ENCODE results near the gene ANKAR.
"Not testable (repeated sequence)": the region's sequence is repeated elsewhere in the genome, so short reads cannot be mapped to it uniquely, and the experiment has no call there.

The ANKAR gene

DNA sequence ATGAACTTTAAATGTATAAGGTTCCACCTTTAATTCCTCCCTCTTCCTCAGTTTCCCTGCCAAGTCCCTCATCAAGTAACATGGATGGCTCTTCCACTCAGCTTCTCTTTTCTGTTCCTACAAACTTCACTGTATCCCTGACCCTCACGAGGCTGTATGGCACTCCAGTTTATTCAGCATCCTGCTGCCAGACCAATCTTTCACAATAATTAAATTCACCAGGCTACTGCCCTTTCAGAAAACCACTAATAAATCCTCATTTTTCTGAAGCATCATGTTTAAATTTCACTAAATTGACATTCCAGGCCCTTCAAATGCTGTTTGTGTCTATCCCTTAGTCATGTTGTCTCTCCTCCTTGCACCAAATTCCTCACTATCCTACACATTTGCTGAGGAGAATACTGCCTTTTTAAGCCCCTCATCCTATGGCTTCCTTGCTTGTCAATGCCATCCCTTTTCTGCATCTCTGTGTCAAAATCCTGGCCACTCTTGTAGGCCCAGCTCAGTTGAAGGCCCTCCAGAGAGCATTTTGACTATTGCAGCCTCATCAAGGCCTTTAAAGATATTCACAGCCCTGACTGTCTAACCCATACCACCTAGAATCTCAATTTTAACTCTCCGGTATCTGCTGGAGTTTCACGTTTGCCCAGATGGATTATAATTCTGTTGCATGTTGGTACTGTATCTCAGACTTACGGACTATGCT lies 36.0 kb upstream of the ANKAR start:
- Histone ChIP-seq H3K9me3 (ENCODE audit: control insufficient read depth in 2 of 2, low read length in 2 of 2) (no peaks in the 10 kb centered on the region), H3K27ac (ENCODE audit: low read depth in 2 of 2, low read length in 2 of 2) (peak overlapping the region in 1 of 2 donors; percentile 70), H3K4me1 (ENCODE audit: control insufficient read depth in 2 of 2, insufficient read depth in 2 of 2, low read length in 2 of 2) (peaks cover 0 to 6% of the 10 kb centered on the region in 2 donors), H3K9ac (ENCODE audit: low read depth in 1 of 2, low read length in 2 of 2) (no peak overlapping the region), H3K4me3 (ENCODE audit: low read length in 2 of 2) (no peak overlapping the region), H3K27me3 (ENCODE audit: control insufficient read depth in 2 of 2, insufficient read depth in 2 of 2, low read length in 2 of 2) (no peaks in the 10 kb centered on the region), H3K36me3 (ENCODE audit: control insufficient read depth in 2 of 2, insufficient read depth in 2 of 2, low read length in 2 of 2) (no peaks in the 10 kb centered on the region)

DNA sequence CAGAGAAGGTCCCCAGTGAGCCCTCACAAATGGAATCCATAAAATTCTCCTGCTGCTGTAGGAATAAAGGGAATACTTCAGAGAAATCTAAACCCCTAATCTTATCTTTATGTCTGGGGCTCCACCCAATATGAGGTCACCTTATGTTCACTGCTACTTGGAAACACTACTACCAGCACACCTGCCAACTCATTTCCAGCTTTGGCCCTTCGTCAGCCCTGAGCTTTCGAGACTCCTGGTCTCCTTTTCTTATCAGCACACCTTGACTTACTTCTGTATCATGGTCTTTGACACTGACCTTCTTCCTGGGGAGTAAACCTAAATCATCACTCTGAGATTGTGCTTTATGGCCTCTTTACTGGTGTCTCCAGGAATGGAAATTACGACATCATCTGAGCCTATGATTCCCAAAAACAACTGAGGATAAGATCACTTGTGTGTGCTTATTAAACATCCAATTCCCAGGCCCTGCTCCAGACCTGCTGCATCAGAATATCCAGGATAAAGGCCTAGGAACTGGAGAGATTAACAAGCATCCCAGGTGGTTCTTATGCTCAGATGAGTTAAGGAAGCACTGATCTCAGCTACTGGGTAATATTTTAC lies 35.4 kb upstream of the ANKAR start:
- no peaks in the 10 kb centered on the region for H3K9me3 ChIP-seq (ENCODE audit: control insufficient read depth in 2 of 2, low read length in 2 of 2)
- no peaks in the 10 kb centered on the region for H3K36me3 ChIP-seq (ENCODE audit: control insufficient read depth in 2 of 2, insufficient read depth in 2 of 2, low read length in 2 of 2)
- H3K27me3 ChIP-seq (ENCODE audit: control insufficient read depth in 2 of 2, insufficient read depth in 2 of 2, low read length in 2 of 2): no peaks in the 10 kb centered on the region
- peaks cover 0 to 6% of the 10 kb centered on the region in 2 donors for H3K4me1 ChIP-seq (ENCODE audit: control insufficient read depth in 2 of 2, insufficient read depth in 2 of 2, low read length in 2 of 2)
- H3K27ac ChIP-seq (ENCODE audit: low read depth in 2 of 2, low read length in 2 of 2): peak overlapping the region in 1 of 2 donors; percentile 70
- no peak overlapping the region for H3K9ac ChIP-seq (ENCODE audit: low read depth in 1 of 2, low read length in 2 of 2)
- H3K4me3 ChIP-seq (ENCODE audit: low read length in 2 of 2): no peak overlapping the region

DNA sequence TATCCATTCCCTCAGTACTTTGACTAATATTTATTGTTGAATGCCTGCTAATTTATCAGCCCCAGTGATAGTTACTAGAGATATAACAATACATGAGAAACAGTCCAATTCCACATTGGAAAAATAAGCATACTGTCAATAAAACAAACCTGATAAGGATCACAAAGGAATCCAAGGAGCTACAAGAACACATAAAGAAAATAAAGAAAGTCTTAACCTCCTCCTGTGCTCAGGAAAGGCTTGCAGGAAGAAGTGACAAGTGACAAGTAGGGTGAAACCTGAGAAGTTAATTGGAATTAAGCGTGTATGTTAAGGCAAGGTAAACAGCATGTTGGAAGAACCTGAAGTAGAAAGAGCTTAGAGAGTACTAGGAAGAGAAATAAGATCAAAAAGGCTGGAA lies 33.5 kb upstream of the ANKAR start:
- no peak overlapping the region for H3K27ac ChIP-seq (ENCODE audit: low read depth in 2 of 2, low read length in 2 of 2)
- no peaks in the 10 kb centered on the region for H3K27me3 ChIP-seq (ENCODE audit: control insufficient read depth in 2 of 2, insufficient read depth in 2 of 2, low read length in 2 of 2)
- H3K9ac ChIP-seq (ENCODE audit: low read depth in 1 of 2, low read length in 2 of 2): no peak overlapping the region

GRCh38 chr2:189641590-189641989 lies 32.9 kb upstream of the ANKAR start:
- no peak overlapping the region for H3K27ac ChIP-seq (ENCODE audit: low read depth in 2 of 2, low read length in 2 of 2)
- peaks cover 0 to 6% of the 10 kb centered on the region in 2 donors for H3K4me1 ChIP-seq (ENCODE audit: control insufficient read depth in 2 of 2, insufficient read depth in 2 of 2, low read length in 2 of 2)
- H3K27me3 ChIP-seq (ENCODE audit: control insufficient read depth in 2 of 2, insufficient read depth in 2 of 2, low read length in 2 of 2): no peaks in the 10 kb centered on the region
- H3K36me3 ChIP-seq (ENCODE audit: control insufficient read depth in 2 of 2, insufficient read depth in 2 of 2, low read length in 2 of 2): no peaks in the 10 kb centered on the region
- no peaks in the 10 kb centered on the region for H3K9me3 ChIP-seq (ENCODE audit: control insufficient read depth in 2 of 2, low read length in 2 of 2)
- no peak overlapping the region for H3K9ac ChIP-seq (ENCODE audit: low read depth in 1 of 2, low read length in 2 of 2)
- no peak overlapping the region for H3K4me3 ChIP-seq (ENCODE audit: low read length in 2 of 2)

More for the DNA sequence above, 33.5 kb upstream of the ANKAR start:
- H3K4me3 ChIP-seq (ENCODE audit: low read length in 2 of 2): no peak overlapping the region
- H3K36me3 ChIP-seq (ENCODE audit: control insufficient read depth in 2 of 2, insufficient read depth in 2 of 2, low read length in 2 of 2): no peaks in the 10 kb centered on the region
- peaks cover 0 to 6% of the 10 kb centered on the region in 2 donors for H3K4me1 ChIP-seq (ENCODE audit: control insufficient read depth in 2 of 2, insufficient read depth in 2 of 2, low read length in 2 of 2)
- H3K9me3 ChIP-seq (ENCODE audit: control insufficient read depth in 2 of 2, low read length in 2 of 2): no peaks in the 10 kb centered on the region

GRCh38 chr2:189646521-189646920 lies 27.9 kb upstream of the ANKAR start:
- no peak overlapping the region for H3K27ac ChIP-seq (ENCODE audit: low read depth in 2 of 2, low read length in 2 of 2)
- no peaks in the 10 kb centered on the region for H3K27me3 ChIP-seq (ENCODE audit: control insufficient read depth in 2 of 2, insufficient read depth in 2 of 2, low read length in 2 of 2)
- no peaks in the 10 kb centered on the region for H3K9me3 ChIP-seq (ENCODE audit: control insufficient read depth in 2 of 2, low read length in 2 of 2)
- no peaks in the 10 kb centered on the region for H3K4me1 ChIP-seq (ENCODE audit: control insufficient read depth in 2 of 2, insufficient read depth in 2 of 2, low read length in 2 of 2)
- no peaks in the 10 kb centered on the region for H3K36me3 ChIP-seq (ENCODE audit: control insufficient read depth in 2 of 2, insufficient read depth in 2 of 2, low read length in 2 of 2)
- H3K9ac ChIP-seq (ENCODE audit: low read depth in 1 of 2, low read length in 2 of 2): no peak overlapping the region
- no peak overlapping the region for H3K4me3 ChIP-seq (ENCODE audit: low read length in 2 of 2)

- no peaks in the 10 kb centered on the region for H3K27me3 ChIP-seq (ENCODE audit: control insufficient read depth in 2 of 2, insufficient read depth in 2 of 2, low read length in 2 of 2)
- no peak overlapping the region for H3K4me3 ChIP-seq (ENCODE audit: low read length in 2 of 2)
- no peak overlapping the region for H3K9ac ChIP-seq (ENCODE audit: low read depth in 1 of 2, low read length in 2 of 2)
- no peaks in the 10 kb centered on the region for H3K4me1 ChIP-seq (ENCODE audit: control insufficient read depth in 2 of 2, insufficient read depth in 2 of 2, low read length in 2 of 2)
- no peak overlapping the region for H3K27ac ChIP-seq (ENCODE audit: low read depth in 2 of 2, low read length in 2 of 2)
- H3K36me3 ChIP-seq (ENCODE audit: control insufficient read depth in 2 of 2, insufficient read depth in 2 of 2, low read length in 2 of 2): no peaks in the 10 kb centered on the region
- no peaks in the 10 kb centered on the region for H3K9me3 ChIP-seq (ENCODE audit: control insufficient read depth in 2 of 2, low read length in 2 of 2)
Observed at GRCh38 chr2:189648846-189649509, 25.5 kb upstream of the ANKAR start.

- H3K4me1 ChIP-seq (ENCODE audit: control insufficient read depth in 2 of 2, insufficient read depth in 2 of 2, low read length in 2 of 2): no peaks in the 10 kb centered on the region
- H3K27ac ChIP-seq (ENCODE audit: low read depth in 2 of 2, low read length in 2 of 2): no peak overlapping the region
- H3K4me3 ChIP-seq (ENCODE audit: low read length in 2 of 2): no peak overlapping the region
- H3K27me3 ChIP-seq (ENCODE audit: control insufficient read depth in 2 of 2, insufficient read depth in 2 of 2, low read length in 2 of 2): no peaks in the 10 kb centered on the region
- no peaks in the 10 kb centered on the region for H3K9me3 ChIP-seq (ENCODE audit: control insufficient read depth in 2 of 2, low read length in 2 of 2)
- H3K9ac ChIP-seq (ENCODE audit: low read depth in 1 of 2, low read length in 2 of 2): no peak overlapping the region
- H3K36me3 ChIP-seq (ENCODE audit: control insufficient read depth in 2 of 2, insufficient read depth in 2 of 2, low read length in 2 of 2): no peaks in the 10 kb centered on the region
Observed at GRCh38 chr2:189651284-189651683, 23.2 kb upstream of the ANKAR start.

DNA sequence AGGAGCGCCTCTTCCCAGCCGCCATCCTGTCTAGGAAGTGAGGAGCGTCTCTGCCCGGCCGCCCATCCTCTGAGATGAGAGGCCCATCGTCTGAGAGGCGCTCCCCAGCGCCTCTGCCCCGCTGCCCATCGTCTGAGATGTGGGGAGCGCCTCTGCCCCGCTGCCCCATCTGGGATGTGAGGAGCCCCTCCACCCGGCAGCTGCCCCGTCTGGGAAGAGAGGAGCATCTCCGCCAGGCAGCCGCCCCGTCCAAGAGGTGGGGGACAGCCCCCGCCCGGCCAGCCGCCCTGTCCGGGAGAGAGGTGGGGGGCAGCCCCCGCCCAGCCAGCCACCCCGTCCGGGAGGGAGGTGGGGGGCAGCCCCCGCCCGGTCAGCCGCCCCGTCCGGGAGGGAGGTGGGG lies 21.0 kb upstream of the ANKAR start:
- not testable (repeated sequence) for H3K36me3 ChIP-seq (ENCODE audit: control insufficient read depth in 2 of 2, insufficient read depth in 2 of 2, low read length in 2 of 2); H3K27me3 ChIP-seq (ENCODE audit: control insufficient read depth in 2 of 2, insufficient read depth in 2 of 2, low read length in 2 of 2); H3K4me1 ChIP-seq (ENCODE audit: control insufficient read depth in 2 of 2, insufficient read depth in 2 of 2, low read length in 2 of 2); H3K9me3 ChIP-seq (ENCODE audit: control insufficient read depth in 2 of 2, low read length in 2 of 2); H3K9ac ChIP-seq (ENCODE audit: low read depth in 1 of 2, low read length in 2 of 2); H3K4me3 ChIP-seq (ENCODE audit: low read length in 2 of 2); H3K27ac ChIP-seq (ENCODE audit: low read depth in 2 of 2, low read length in 2 of 2)

DNA sequence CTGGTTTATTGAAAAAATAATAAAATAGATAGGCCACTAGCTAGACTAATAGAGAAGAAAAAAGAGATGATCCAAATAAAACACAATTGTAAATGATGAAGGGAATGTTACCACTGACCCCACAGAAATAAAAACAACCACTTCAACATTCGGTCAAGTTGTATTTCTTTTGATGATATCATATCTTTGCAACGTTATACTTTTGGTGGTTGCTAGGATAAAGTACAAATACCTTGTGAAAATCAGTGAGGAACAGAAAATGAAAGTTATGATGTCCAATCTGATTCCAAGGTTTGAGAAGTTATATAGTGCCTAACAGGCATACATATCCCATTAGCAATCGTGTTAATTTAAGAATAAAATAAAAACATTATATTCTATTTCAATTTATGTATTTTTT lies 19.8 kb upstream of the ANKAR start:
- no peaks in the 10 kb centered on the region for H3K9me3 ChIP-seq (ENCODE audit: control insufficient read depth in 2 of 2, low read length in 2 of 2)
- no peaks in the 10 kb centered on the region for H3K27me3 ChIP-seq (ENCODE audit: control insufficient read depth in 2 of 2, insufficient read depth in 2 of 2, low read length in 2 of 2)
- no peaks in the 10 kb centered on the region for H3K4me1 ChIP-seq (ENCODE audit: control insufficient read depth in 2 of 2, insufficient read depth in 2 of 2, low read length in 2 of 2)
- no peak overlapping the region for H3K27ac ChIP-seq (ENCODE audit: low read depth in 2 of 2, low read length in 2 of 2)
- H3K9ac ChIP-seq (ENCODE audit: low read depth in 1 of 2, low read length in 2 of 2): no peak overlapping the region
- no peak overlapping the region for H3K4me3 ChIP-seq (ENCODE audit: low read length in 2 of 2)
- H3K36me3 ChIP-seq (ENCODE audit: control insufficient read depth in 2 of 2, insufficient read depth in 2 of 2, low read length in 2 of 2): no peaks in the 10 kb centered on the region

GRCh38 chr2:189657867-189658266 lies 16.6 kb upstream of the ANKAR start:
- Histone ChIP-seq H3K9ac (ENCODE audit: low read depth in 1 of 2, low read length in 2 of 2) (no peak overlapping the region), H3K4me3 (ENCODE audit: low read length in 2 of 2) (peak overlapping the region in 1 of 2 donors; percentile 6), H3K36me3 (ENCODE audit: control insufficient read depth in 2 of 2, insufficient read depth in 2 of 2, low read length in 2 of 2) (no peaks in the 10 kb centered on the region), H3K27ac (ENCODE audit: low read depth in 2 of 2, low read length in 2 of 2) (peak overlapping the region in 1 of 2 donors; percentile 59), H3K9me3 (ENCODE audit: control insufficient read depth in 2 of 2, low read length in 2 of 2) (no peaks in the 10 kb centered on the region), H3K27me3 (ENCODE audit: control insufficient read depth in 2 of 2, insufficient read depth in 2 of 2, low read length in 2 of 2) (no peaks in the 10 kb centered on the region), H3K4me1 (ENCODE audit: control insufficient read depth in 2 of 2, insufficient read depth in 2 of 2, low read length in 2 of 2) (peaks cover 9 to 10% of the 10 kb centered on the region in 2 donors)

All from mucosa of rectum (tissue), 2 donors.